HepG2 (cell line): ENCODE data around the gene EBP. TPM values are rescaled to one million over a fixed set of nuclear protein-coding genes. Genes with fewer than 3 reads are reported as not detected.
A peak's percentile ranks its signal among the peaks of the same experiment; 100 is the strongest.

Source experiments
- ATAC-seq: fragments of 200-7000 bp; cut with Tn5 transposase; 3 replicates; pipeline ENCODE4 v1.9.1; 2020; ENCODE audit warnings: mild to moderate bottlenecking, moderate library complexity
- BruUV-seq: library from RNA; stranded (reverse); fragments of 400-500 nt; replicated peaks from 2 replicates; lab custom pipeline; 2021; lab: Mats Ljungman, UMichigan
- CTCF ChIA-PET: fragments of 300-600 bp; formaldehyde crosslinking; extraction: SDS; loops from one replicate; lab custom pipeline; 2021; ENCODE audit warnings: low total read pairs, inconsistent platforms, low intra/inter-chr PET ratio; lab: Yijun Ruan, JAX
- POLR2A ChIA-PET: fragments of 350-600 bp; sonication (Branson Sonifier 250); formaldehyde crosslinking; loops from one replicate; lab custom pipeline; 2020; ENCODE audit warnings: antibody characterized with exemption, inconsistent platforms; lab: Yijun Ruan, JAX
- DNase-seq: peaks from one replicate; pipeline ENCODE4 v3.0.0-alpha.2; 2015; ENCODE audit warnings: low spot score
- FAIRE-seq: peaks from 3 replicates; lab custom pipeline; 2011; peaks lifted over from hg19 to GRCh38; lab: Jason Lieb, UNC
- H2AFZ ChIP-seq: one replicate; pipeline ENCODE4 v1.6.1; 2011; ENCODE audit warnings: low read length, inconsistent platforms
- H3K27ac ChIP-seq: fragments of 300-600 bp; 3 replicates; pipeline ENCODE4 v1.8.0; 2011; ENCODE audit warnings: mixed run types, mild to moderate bottlenecking, mixed read lengths, low read length, inconsistent platforms; ENCODE audit not compliant: insufficient read depth; ENCODE audit errors: extremely low read length
- H3K27me3 ChIP-seq, 2 experiments: fragments of 200-600 bp in 1 of 2; 2 replicates in 1 of 2; 3 replicates in 1 of 2; pipeline versions ENCODE4 v1.6.0 to v1.8.0; 2011; ENCODE audit warnings: low read length in 2 of 2, mild to moderate bottlenecking in 2 of 2, moderate library complexity in 2 of 2, inconsistent platforms in 1 of 2; ENCODE audit not compliant: insufficient read depth in 2 of 2, control insufficient read depth in 1 of 2
- H3K36me3 ChIP-seq, 2 experiments: fragments of 200-600 bp in 1 of 2; replicated peaks in 1 of 2; 2 replicates in 1 of 2; 3 replicates in 1 of 2; pipeline versions ENCODE4 v1.5.1 to v1.8.0; 2011; ENCODE audit warnings: low read length in 2 of 2, inconsistent platforms in 1 of 2; ENCODE audit not compliant: insufficient read depth in 2 of 2, control insufficient read depth in 1 of 2
- H3K4me1 ChIP-seq: 2 replicates; pipeline ENCODE4 v1.5.1; 2012; ENCODE audit warnings: low read length, inconsistent platforms; ENCODE audit not compliant: insufficient read depth
- H3K4me2 ChIP-seq: 2 replicates; pipeline ENCODE4 v1.6.0; 2011; ENCODE audit warnings: low read depth, low read length, inconsistent platforms
- H3K4me3 ChIP-seq, 3 experiments: fragments of 200-600 bp in 1 of 3; sonication (generic), shearing (Covaris generic) in 1 of 3; replicated peaks in 1 of 3; 2 replicates each; pipeline ENCODE4 v1.5.1; 2011 to 2016; ENCODE audit warnings: low read length in 3 of 3, inconsistent platforms in 2 of 3, low read depth in 2 of 3, mild to moderate bottlenecking in 2 of 3, control low read depth in 1 of 3, mixed read lengths in 1 of 3; ENCODE audit not compliant: insufficient read depth in 1 of 3
- H3K79me2 ChIP-seq: one replicate; pipeline ENCODE4 v1.6.1; 2011; ENCODE audit warnings: low read length, inconsistent platforms; ENCODE audit not compliant: insufficient read depth
- H3K9ac ChIP-seq: 2 replicates; pipeline ENCODE4 v1.6.0; 2011; ENCODE audit warnings: mild to moderate bottlenecking, low read depth, low read length, inconsistent platforms; ENCODE audit not compliant: insufficient read depth
- H3K9me3 ChIP-seq: 2 replicates; pipeline ENCODE4 v1.5.1; 2012; ENCODE audit warnings: mild to moderate bottlenecking, low read length
- H4K20me1 ChIP-seq: 2 replicates; pipeline ENCODE4 v1.6.0; 2011; ENCODE audit warnings: inconsistent platforms, mild to moderate bottlenecking, low read length, moderate library complexity; ENCODE audit not compliant: insufficient read depth
- CREB1 ChIP-seq, 2 experiments: fragments of 450-650 bp in 1 of 2; IDR thresholded peaks; 2 replicates each; pipeline ENCODE4 v1.6.1; 2016 to 2017; ENCODE audit warnings: control low read depth in 1 of 2, mild to moderate bottlenecking in 1 of 2, missing compliant biosample characterization in 1 of 2, missing genetic modification characterization in 1 of 2
- ELF4 ChIP-seq: sonication (generic); formaldehyde crosslinking; IDR thresholded peaks from 2 replicates; pipeline ENCODE4 v1.5.0; 2020; ENCODE audit warnings: missing genetic modification reagents, mild to moderate bottlenecking, moderate library complexity, borderline replicate concordance
- EZH2 ChIP-seq: conservative IDR thresholded peaks from 2 replicates; pipeline ENCODE4 v1.6.1; 2012; ENCODE audit warnings: mild to moderate bottlenecking, low read depth, low read length, moderate library complexity
- PLRG1 ChIP-seq: fragments of 450-650 bp; conservative IDR thresholded peaks from 2 replicates; pipeline ENCODE4 v1.6.1; 2016
- POLR2A ChIP-seq, 2 experiments: IDR thresholded peaks; 2 replicates each; pipeline ENCODE4 v1.6.1; 2011; ENCODE audit warnings: low read depth in 2 of 2, low read length in 2 of 2, mild to moderate bottlenecking in 1 of 2, moderate library complexity in 1 of 2; ENCODE audit not compliant: insufficient read depth in 1 of 2
- SNAPC4 ChIP-seq: sonication (generic); formaldehyde crosslinking; IDR thresholded peaks from 2 replicates; pipeline ENCODE4 v1.4.0; 2020; ENCODE audit warnings: mild to moderate bottlenecking, missing genetic modification reagents
- ZGPAT ChIP-seq: IDR thresholded peaks from 2 replicates; pipeline ENCODE4 v1.6.1; 2016; ENCODE audit warnings: mild to moderate bottlenecking
- ZNF180 ChIP-seq: sonication (generic); formaldehyde crosslinking; IDR thresholded peaks from 2 replicates; pipeline ENCODE4 v1.4.0; 2020; ENCODE audit warnings: low read depth, missing genetic modification reagents, borderline replicate concordance
- ZNF317 ChIP-seq: sonication (generic); formaldehyde crosslinking; IDR thresholded peaks from 2 replicates; pipeline ENCODE4 v1.5.0; 2020; ENCODE audit warnings: mild to moderate bottlenecking, missing genetic modification reagents
- ZNF382 ChIP-seq: sonication (generic); formaldehyde crosslinking; IDR thresholded peaks from 2 replicates; pipeline ENCODE4 v1.5.0; 2020; ENCODE audit warnings: missing genetic modification reagents, mild to moderate bottlenecking, borderline replicate concordance
- ZNF691 ChIP-seq: sonication (generic); formaldehyde crosslinking; IDR thresholded peaks from 2 replicates; pipeline ENCODE4 v1.4.0; 2020; ENCODE audit warnings: missing genetic modification reagents, low read depth, mild to moderate bottlenecking, borderline replicate concordance
- ZNF780A ChIP-seq: sonication (generic); formaldehyde crosslinking; IDR thresholded peaks from 2 replicates; pipeline ENCODE4 v1.8.0; 2022; ENCODE audit warnings: mild to moderate bottlenecking, missing genetic modification reagents, moderate library complexity
- WGBS: methylation state at CpG from one replicate; pipeline ENCODE4 v1.1.6; 2017; ENCODE audit warnings: low lambda C conversion rate; 5-methylcytosine and 5-hydroxymethylcytosine counted together
- in situ Hi-C: cut with HindIII; loops from 2 replicates; pipeline ENCODE4 v1.10.0; 2017; ENCODE audit warnings: low pct_unique_long_range_greater_than_20kb; ENCODE audit not compliant: extremely low pct_ligation_motif_present
- intact Hi-C: fragments of 100-400 bp; cut with micrococcal nuclease; formaldehyde crosslinking; loops from one replicate; pipeline ENCODE4 v1.10.0; 2022; ENCODE audit not compliant: unreplicated experiment
- polyA plus RNA-seq, 8 experiments: library from polyadenylated mRNA; depleted of rRNA in 3 of 8; stranded (reverse) in 7 of 8; unstranded in 1 of 8; fragments of >200 nt; fragmentation: Illumina TruSeq in 4 of 8; extraction: Trizol in 4 of 8; gene quantifications; 2 replicates each; pipeline versions ENCODE4 v1.2.1 to v1.2.3, GENCODE V29; 2011 to 2016; ENCODE audit warnings: low read depth in 4 of 8, missing spikeins in 1 of 8, mixed read lengths in 1 of 8; ENCODE audit not compliant: insufficient read depth in 1 of 8
- total RNA-seq, 5 experiments: library from RNA; depleted of rRNA; stranded (reverse); fragments of >200 nt; fragmentation: Illumina TruSeq; extraction: Trizol; gene quantifications; 2 replicates each; pipeline ENCODE4 v1.2.3, GENCODE V29; 2016; ENCODE audit warnings: low read depth in 1 of 5

Gene EBP
- total and polyA plus RNA-seq, 2 of the 13 experiments (the other 11 are each of a cell fraction or from before 2014, with no cell fraction given): 106 to 260 TPM

- peak overlapping the region; percentile 56; the same call in 1 of the 2 replicates for H3K9ac ChIP-seq
- peak overlapping the region; percentile 58 to 77 (median 73) for H3K4me3 ChIP-seq
- no peaks in the 10 kb centered on the region for H3K27me3 ChIP-seq
- CTCF ChIA-PET: no interaction called here
- no peaks in the 10 kb centered on the region for H4K20me1 ChIP-seq
- no peak for FAIRE-seq
- 40% methylated on average over 5 of the region's 16 CpGs for WGBS
- POLR2A ChIA-PET: no interaction called here
- peak overlapping the region; percentile 70 for H3K4me2 ChIP-seq
- no peak overlapping the region for H3K27ac ChIP-seq
- peaks cover 10% of the 10 kb centered on the region for H3K4me1 ChIP-seq
- no peaks in the 10 kb centered on the region for H3K79me2 ChIP-seq
- in situ Hi-C loops: no loop called here
- H2AFZ ChIP-seq: no peak overlapping the region
- no peaks in the 10 kb centered on the region for H3K36me3 ChIP-seq
- no TSS peak for BruUV-seq
- TF ChIP-seq ZNF780A (CRISPR knock-in tag): no peak
- TF ChIP-seq ZNF691 (CRISPR knock-in tag): no peak
- no peak for TF ChIP-seq ZNF180
- no peak for TF ChIP-seq ELF4 (CRISPR knock-in tag)
- H3K9me3 ChIP-seq: no peaks in the 10 kb centered on the region
- DNase-seq: no peak
- ATAC-seq: peak; percentile 21
- intact Hi-C loops: loop anchor here (5.0 kb wide), 1 partner anchor 37 kb away; the partner anchor contains the start of gene SLC38A5
Measured at GRCh38 chrX:48509245-48509590, 12.4 kb upstream of the EBP start.

- Histone ChIP-seq H3K4me3 (peak overlapping the region in 2 of 3 experiments; percentile 73 to 77; a peak in 4 of 6 replicates), H3K27ac (no peak overlapping the region), H3K4me2 (peak overlapping the region; percentile 70), H4K20me1 (no peaks in the 10 kb centered on the region), H3K9ac (0 out of 2 replicates have a peak overlapping the region, but pooled peaks have one; percentile 56), H2AFZ (no peak overlapping the region), H3K27me3 (no peaks in the 10 kb centered on the region), H3K9me3 (no peaks in the 10 kb centered on the region), H3K79me2 (no peaks in the 10 kb centered on the region), H3K4me1 (peaks cover 10% of the 10 kb centered on the region), H3K36me3 (no peaks in the 10 kb centered on the region)
- FAIRE-seq (no peak), ATAC-seq (no peak), DNase-seq (no peak)
- no TSS peak for BruUV-seq
- intact Hi-C loops (loop anchor here (5.0 kb wide), 1 partner anchor 37 kb away; the partner anchor contains the start of gene SLC38A5), in situ Hi-C loops (no loop called here)
- 86% methylated on average over 8 of the region's 11 CpGs for WGBS
- POLR2A ChIA-PET: no interaction called here
- CTCF ChIA-PET: no interaction called here
- TF ChIP-seq POLR2A (IDR thresholded peaks at IDR 0.05; ENCODE audit: insufficient read depth in 1 of 2, low read depth in 2 of 2, low read length in 2 of 2) (no peak), ZNF317 (no peak), PLRG1 (no peak), ZGPAT (CRISPR knock-in tag) (no peak), EZH2 (no peak), CREB1 (IDR thresholded peaks at IDR 0.05) (no peak), CREB1 (CRISPR knock-in tag; IDR thresholded peaks at IDR 0.05) (no peak), ZNF382 (CRISPR knock-in tag) (no peak), SNAPC4 (CRISPR knock-in tag) (no peak)
Measured at GRCh38 chrX:48509619-48510018, 12.0 kb upstream of the EBP start.
